ENCODE results near the gene DPYSL3.
A peak's percentile ranks its signal among the peaks of the same experiment; 100 is the strongest.

Gene DPYSL3

DNA sequence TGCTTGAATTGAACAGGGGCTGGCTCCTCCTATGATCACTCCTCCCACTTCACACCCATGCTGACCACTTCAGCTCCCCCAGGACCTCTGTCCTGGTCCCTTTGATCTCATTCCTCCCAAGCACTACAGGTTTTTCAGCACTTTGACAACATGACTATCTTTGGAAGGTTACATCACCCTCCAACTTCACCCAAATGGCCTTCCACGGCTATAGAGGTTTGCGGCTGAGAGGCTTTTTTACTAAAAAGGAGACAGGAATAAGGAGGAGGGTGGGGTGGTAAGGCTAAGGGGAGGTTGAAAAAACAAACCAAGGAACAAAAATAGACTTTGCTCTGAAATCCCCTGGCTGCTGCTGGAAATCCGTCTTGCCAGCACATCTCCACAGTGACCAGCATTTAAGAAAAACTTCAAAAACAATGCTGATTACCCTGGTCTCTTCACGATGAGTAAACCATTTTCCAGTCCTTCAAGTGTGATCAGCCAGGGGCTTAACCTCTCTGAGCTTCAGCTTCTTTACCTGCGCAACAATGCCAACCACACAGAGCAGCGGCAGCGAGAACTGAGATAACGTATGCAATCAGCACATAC is 102.7 kb downstream of the DPYSL3 start:
- Histone ChIP-seq H3K14ac (ENCODE audit: low read length in 2 of 2) (no peak overlapping the region), H2BK120ac (ENCODE audit: low read depth, low read length) (no peak overlapping the region), H2BK15ac (ENCODE audit: low read depth, poor library complexity, severe bottlenecking) (no peak overlapping the region), H2AK5ac (ENCODE audit: low read length, severe bottlenecking) (peak overlapping the region; percentile 50), H3K36me3 (ENCODE audit: control insufficient read depth in 1 of 2, insufficient read depth in 2 of 2, low read depth in 1 of 2, low read length in 2 of 2) (peaks cover 8 to 38% of the 10 kb centered on the region in 2 experiments), H4K91ac (ENCODE audit: low read length) (peak overlapping the region; percentile 28), H3K4ac (ENCODE audit: low read depth in 1 of 2, low read length in 2 of 2) (no peak overlapping the region), H2AFZ (ENCODE audit: low read depth, low read length) (no peak overlapping the region), H3K23ac (ENCODE audit: low read length in 2 of 2) (no peak overlapping the region), H3K18ac (ENCODE audit: low read depth in 1 of 2, low read length in 2 of 2) (peak overlapping the region in 1 of 2 experiments; percentile 18), H3K4me1 (ENCODE audit: control insufficient read depth, insufficient read depth, low read depth, low read length) (peaks cover 19% of the 10 kb centered on the region), H3K9me3 (ENCODE audit: control insufficient read depth, low read length) (no peaks in the 10 kb centered on the region), H3K27me3 (ENCODE audit: control insufficient read depth in 1 of 2, insufficient read depth in 1 of 2, low read length in 2 of 2) (no peaks in the 10 kb centered on the region), H2BK12ac (ENCODE audit: low read length in 2 of 2) (peak overlapping the region in 1 of 2 experiments; percentile 30), H2BK5ac (ENCODE audit: low read depth, low read length, poor library complexity, severe bottlenecking) (no peak overlapping the region), H3K27ac (ENCODE audit: low read length, poor library complexity, severe bottlenecking) (peak overlapping the region; percentile 53), H3K4me3 (ENCODE audit: insufficient read depth in 1 of 2, low read depth in 1 of 2, low read length in 2 of 2) (no peak overlapping the region), H3K4me2 (ENCODE audit: low read length, poor library complexity, severe bottlenecking) (peak overlapping the region; percentile 17), H3K9ac (ENCODE audit: low read length) (peak overlapping the region; percentile 30), H3K79me1 (replicated peaks; ENCODE audit: low read length, poor library complexity, severe bottlenecking) (peaks cover 7% of the 10 kb centered on the region), H4K8ac (ENCODE audit: low read length) (no peak overlapping the region)
- WGBS: 78% methylated on average over 5 of the region's 8 CpGs
- DNase-seq: peak; percentile 53

- no peak overlapping the region for H2AFZ ChIP-seq (ENCODE audit: low read depth, low read length)
- H3K18ac ChIP-seq (ENCODE audit: low read depth in 1 of 2, low read length in 2 of 2): peak overlapping the region in 1 of 2 experiments; percentile 18
- H2BK120ac ChIP-seq (ENCODE audit: low read depth, low read length): no peak overlapping the region
- peak overlapping the region; percentile 50 for H2AK5ac ChIP-seq (ENCODE audit: low read length, severe bottlenecking)
- peaks cover 19% of the 10 kb centered on the region for H3K4me1 ChIP-seq (ENCODE audit: control insufficient read depth, insufficient read depth, low read depth, low read length)
- WGBS: 100% methylated on average over 1 of the region's 1 CpG
- no peak overlapping the region for H2BK12ac ChIP-seq (ENCODE audit: low read length in 2 of 2)
- no peak overlapping the region for H3K4me3 ChIP-seq (ENCODE audit: insufficient read depth in 1 of 2, low read depth in 1 of 2, low read length in 2 of 2)
- peak overlapping the region; percentile 28 for H4K91ac ChIP-seq (ENCODE audit: low read length)
- no peak overlapping the region for H2BK5ac ChIP-seq (ENCODE audit: low read depth, low read length, poor library complexity, severe bottlenecking)
- no peak overlapping the region for H3K23ac ChIP-seq (ENCODE audit: low read length in 2 of 2)
- peaks cover 8 to 36% of the 10 kb centered on the region in 2 experiments for H3K36me3 ChIP-seq (ENCODE audit: control insufficient read depth in 1 of 2, insufficient read depth in 2 of 2, low read depth in 1 of 2, low read length in 2 of 2)
- H3K4ac ChIP-seq (ENCODE audit: low read depth in 1 of 2, low read length in 2 of 2): no peak overlapping the region
- no peak overlapping the region for H3K4me2 ChIP-seq (ENCODE audit: low read length, poor library complexity, severe bottlenecking)
- no peak for DNase-seq
- H3K27me3 ChIP-seq (ENCODE audit: control insufficient read depth in 1 of 2, insufficient read depth in 1 of 2, low read length in 2 of 2): no peaks in the 10 kb centered on the region
- peaks cover 8% of the 10 kb centered on the region for H3K79me1 ChIP-seq (replicated peaks; ENCODE audit: low read length, poor library complexity, severe bottlenecking)
- no peak overlapping the region for H3K14ac ChIP-seq (ENCODE audit: low read length in 2 of 2)
- H3K9me3 ChIP-seq (ENCODE audit: control insufficient read depth, low read length): no peaks in the 10 kb centered on the region
- peak overlapping the region; percentile 53 for H3K27ac ChIP-seq (ENCODE audit: low read length, poor library complexity, severe bottlenecking)
- no peak overlapping the region for H4K8ac ChIP-seq (ENCODE audit: low read length)
- H3K9ac ChIP-seq (ENCODE audit: low read length): no peak overlapping the region
- H2BK15ac ChIP-seq (ENCODE audit: low read depth, poor library complexity, severe bottlenecking): no peak overlapping the region
Measured at GRCh38 chr5:147406636-147407035, 103.2 kb downstream of the DPYSL3 start.

DNA sequence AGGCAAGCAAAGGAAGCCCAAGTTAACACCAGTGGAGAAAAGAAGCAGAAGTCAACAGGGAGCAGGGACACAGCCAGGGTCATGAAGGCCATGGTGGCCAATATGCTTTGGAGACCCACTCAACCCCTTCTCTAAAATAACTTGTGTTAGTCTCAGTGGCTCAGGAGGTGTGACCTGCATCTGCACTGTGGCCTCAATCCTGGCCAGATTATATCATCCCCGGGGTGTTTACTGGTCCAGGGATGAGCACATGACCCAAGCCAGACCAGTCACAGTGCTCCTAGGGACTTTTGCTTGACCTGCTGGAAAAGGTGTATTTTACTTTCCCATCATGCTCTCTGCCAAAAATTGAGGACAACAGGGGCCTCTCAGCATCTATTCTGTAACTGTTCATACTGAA is 105.2 kb downstream of the DPYSL3 start:
- H3K9me3 ChIP-seq (ENCODE audit: control insufficient read depth, low read length): no peaks in the 10 kb centered on the region
- no peak overlapping the region for H3K14ac ChIP-seq (ENCODE audit: low read length in 2 of 2)
- H4K91ac ChIP-seq (ENCODE audit: low read length): no peak overlapping the region
- peak overlapping the region; percentile 29 to 75 for H2BK12ac ChIP-seq (ENCODE audit: low read length in 2 of 2)
- H2BK5ac ChIP-seq (ENCODE audit: low read depth, low read length, poor library complexity, severe bottlenecking): no peak overlapping the region
- H3K4ac ChIP-seq (ENCODE audit: low read depth in 1 of 2, low read length in 2 of 2): peak overlapping the region; percentile 49 to 74
- H3K9ac ChIP-seq (ENCODE audit: low read length): peak overlapping the region; percentile 93
- DNase-seq: no peak
- WGBS: 91% methylated on average over 1 of the region's 1 CpG
- H3K27ac ChIP-seq (ENCODE audit: low read length, poor library complexity, severe bottlenecking): peak overlapping the region; percentile 93
- no peak overlapping the region for H3K23ac ChIP-seq (ENCODE audit: low read length in 2 of 2)
- peak overlapping the region; percentile 29 for H4K8ac ChIP-seq (ENCODE audit: low read length)
- H3K79me1 ChIP-seq (replicated peaks; ENCODE audit: low read length, poor library complexity, severe bottlenecking): peaks cover 13% of the 10 kb centered on the region
- peak overlapping the region; percentile 96 to 99 for H3K18ac ChIP-seq (ENCODE audit: low read depth in 1 of 2, low read length in 2 of 2)
- peaks cover 19% of the 10 kb centered on the region for H3K4me1 ChIP-seq (ENCODE audit: control insufficient read depth, insufficient read depth, low read depth, low read length)
- H3K4me2 ChIP-seq (ENCODE audit: low read length, poor library complexity, severe bottlenecking): no peak overlapping the region
- no peak overlapping the region for H2BK120ac ChIP-seq (ENCODE audit: low read depth, low read length)
- peak overlapping the region; percentile 3 for H2AK5ac ChIP-seq (ENCODE audit: low read length, severe bottlenecking)
- peaks cover 12 to 49% of the 10 kb centered on the region in 2 experiments for H3K36me3 ChIP-seq (ENCODE audit: control insufficient read depth in 1 of 2, insufficient read depth in 2 of 2, low read depth in 1 of 2, low read length in 2 of 2)
- H3K4me3 ChIP-seq (ENCODE audit: insufficient read depth in 1 of 2, low read depth in 1 of 2, low read length in 2 of 2): peak overlapping the region in 1 of 2 experiments; percentile 15
- no peak overlapping the region for H2AFZ ChIP-seq (ENCODE audit: low read depth, low read length)
- no peaks in the 10 kb centered on the region for H3K27me3 ChIP-seq (ENCODE audit: control insufficient read depth in 1 of 2, insufficient read depth in 1 of 2, low read length in 2 of 2)
- no peak overlapping the region for H2BK15ac ChIP-seq (ENCODE audit: low read depth, poor library complexity, severe bottlenecking)

- Histone ChIP-seq H2BK15ac (ENCODE audit: low read depth, poor library complexity, severe bottlenecking) (peak overlapping the region; percentile 92), H3K9ac (ENCODE audit: low read length) (peak overlapping the region; percentile 93), H3K79me1 (replicated peaks; ENCODE audit: low read length, poor library complexity, severe bottlenecking) (peaks cover 13% of the 10 kb centered on the region), H2BK12ac (ENCODE audit: low read length in 2 of 2) (peak overlapping the region; percentile 87 to 95), H2BK5ac (ENCODE audit: low read depth, low read length, poor library complexity, severe bottlenecking) (peak overlapping the region; percentile 39), H3K4me2 (ENCODE audit: low read length, poor library complexity, severe bottlenecking) (no peak overlapping the region), H3K4me3 (ENCODE audit: insufficient read depth in 1 of 2, low read depth in 1 of 2, low read length in 2 of 2) (peak overlapping the region in 1 of 2 experiments; percentile 67), H3K27me3 (ENCODE audit: control insufficient read depth in 1 of 2, insufficient read depth in 1 of 2, low read length in 2 of 2) (no peaks in the 10 kb centered on the region), H3K14ac (ENCODE audit: low read length in 2 of 2) (peak overlapping the region in 1 of 2 experiments; percentile 83), H3K9me3 (ENCODE audit: control insufficient read depth, low read length) (no peaks in the 10 kb centered on the region), H3K27ac (ENCODE audit: low read length, poor library complexity, severe bottlenecking) (peak overlapping the region; percentile 93), H3K36me3 (ENCODE audit: control insufficient read depth in 1 of 2, insufficient read depth in 2 of 2, low read depth in 1 of 2, low read length in 2 of 2) (peaks cover 13 to 49% of the 10 kb centered on the region in 2 experiments), H2BK120ac (ENCODE audit: low read depth, low read length) (peak overlapping the region; percentile 2), H3K4ac (ENCODE audit: low read depth in 1 of 2, low read length in 2 of 2) (peak overlapping the region in 1 of 2 experiments; percentile 88), H4K91ac (ENCODE audit: low read length) (peak overlapping the region; percentile 75), H2AK5ac (ENCODE audit: low read length, severe bottlenecking) (peak overlapping the region; percentile 58), H3K18ac (ENCODE audit: low read depth in 1 of 2, low read length in 2 of 2) (peak overlapping the region; percentile 96 to 99), H2AFZ (ENCODE audit: low read depth, low read length) (no peak overlapping the region), H3K4me1 (ENCODE audit: control insufficient read depth, insufficient read depth, low read depth, low read length) (peaks cover 19% of the 10 kb centered on the region), H3K23ac (ENCODE audit: low read length in 2 of 2) (no peak overlapping the region), H4K8ac (ENCODE audit: low read length) (peak overlapping the region; percentile 97)
- DNase-seq: peak; percentile 99
- WGBS: 29% methylated on average over 9 of the region's 15 CpGs
Measured at GRCh38 chr5:147403651-147404640, 105.9 kb downstream of the DPYSL3 start.
